Bone marrow (tissue), 2 donors: ENCODE data around the gene PLAAT2.
"Not testable (repeated sequence)": the region's sequence is repeated elsewhere in the genome, so short reads cannot be mapped to it uniquely, and the experiment has no call there.

Experiments
- DNase-seq, 2 donors: peaks; one replicate each; lab custom pipeline; 2025; lab: John Stamatoyannopoulos, UW

Gene PLAAT2

GRCh38 chr11:63578882-63579281 lies 15.7 kb upstream of the PLAAT2 start:
- DNase-seq = not testable (repeated sequence)

GRCh38 chr11:63574856-63575602 lies 11.8 kb upstream of the PLAAT2 start:
- no peak for DNase-seq

- peak in 1 of 2 donors; percentile 97 for DNase-seq
Measured at GRCh38 chr11:63573881-63574855, 11.0 kb upstream of the PLAAT2 start.

- no peak for DNase-seq
Measured at GRCh38 chr11:63572026-63572688, 9.0 kb upstream of the PLAAT2 start.

GRCh38 chr11:63569570-63569969 lies 6.4 kb upstream of the PLAAT2 start:
- no peak for DNase-seq

GRCh38 chr11:63567044-63567840 lies 4.1 kb upstream of the PLAAT2 start:
- peak in 1 of 2 donors; percentile 75 for DNase-seq

GRCh38 chr11:63564784-63565350 lies 1.7 kb upstream of the PLAAT2 start:
- no peak for DNase-seq

- no peak for DNase-seq
Measured at GRCh38 chr11:63564056-63564774, 1.0 kb upstream of the PLAAT2 start.

- no peak for DNase-seq
Measured at GRCh38 chr11:63560506-63561180, 2.5 kb downstream of the PLAAT2 start.

- DNase-seq = no peak
Measured at GRCh38 chr11:63558459-63559157, 4.6 kb downstream of the PLAAT2 start.

- DNase-seq = no peak
Measured at GRCh38 chr11:63557570-63557969, 5.6 kb downstream of the PLAAT2 start.

GRCh38 chr11:63556404-63557013 lies 6.7 kb downstream of the PLAAT2 start:
- DNase-seq = no peak

GRCh38 chr11:63554877-63555223 lies 8.3 kb downstream of the PLAAT2 start:
- DNase-seq = no peak

GRCh38 chr11:63553759-63554158 lies 9.4 kb downstream of the PLAAT2 start:
- DNase-seq = peak in 1 of 2 donors; percentile 56

GRCh38 chr11:63552921-63553320 lies 10.3 kb downstream of the PLAAT2 start:
- DNase-seq = no peak

GRCh38 chr11:63551889-63552266 lies 11.3 kb downstream of the PLAAT2 start:
- no peak for DNase-seq

- no peak for DNase-seq
Measured at GRCh38 chr11:63551091-63551888, 11.9 kb downstream of the PLAAT2 start.

- not testable (repeated sequence) for DNase-seq
Measured at GRCh38 chr11:63550156-63550700, 13.0 kb downstream of the PLAAT2 start.
